ENCODE measurements around the gene PRKCA. TPM values are rescaled to one million over a fixed set of nuclear protein-coding genes. Genes with fewer than 3 reads are reported as not detected.
A peak's percentile ranks its signal among the peaks of the same experiment; 100 is the strongest.

The PRKCA gene
- total and polyA plus RNA-seq, 9 of the 15 experiments (the other 6 are each of a cell fraction or from before 2014, with no cell fraction given), result 3.2 to 33.0 (median 17.8) TPM

DNA sequence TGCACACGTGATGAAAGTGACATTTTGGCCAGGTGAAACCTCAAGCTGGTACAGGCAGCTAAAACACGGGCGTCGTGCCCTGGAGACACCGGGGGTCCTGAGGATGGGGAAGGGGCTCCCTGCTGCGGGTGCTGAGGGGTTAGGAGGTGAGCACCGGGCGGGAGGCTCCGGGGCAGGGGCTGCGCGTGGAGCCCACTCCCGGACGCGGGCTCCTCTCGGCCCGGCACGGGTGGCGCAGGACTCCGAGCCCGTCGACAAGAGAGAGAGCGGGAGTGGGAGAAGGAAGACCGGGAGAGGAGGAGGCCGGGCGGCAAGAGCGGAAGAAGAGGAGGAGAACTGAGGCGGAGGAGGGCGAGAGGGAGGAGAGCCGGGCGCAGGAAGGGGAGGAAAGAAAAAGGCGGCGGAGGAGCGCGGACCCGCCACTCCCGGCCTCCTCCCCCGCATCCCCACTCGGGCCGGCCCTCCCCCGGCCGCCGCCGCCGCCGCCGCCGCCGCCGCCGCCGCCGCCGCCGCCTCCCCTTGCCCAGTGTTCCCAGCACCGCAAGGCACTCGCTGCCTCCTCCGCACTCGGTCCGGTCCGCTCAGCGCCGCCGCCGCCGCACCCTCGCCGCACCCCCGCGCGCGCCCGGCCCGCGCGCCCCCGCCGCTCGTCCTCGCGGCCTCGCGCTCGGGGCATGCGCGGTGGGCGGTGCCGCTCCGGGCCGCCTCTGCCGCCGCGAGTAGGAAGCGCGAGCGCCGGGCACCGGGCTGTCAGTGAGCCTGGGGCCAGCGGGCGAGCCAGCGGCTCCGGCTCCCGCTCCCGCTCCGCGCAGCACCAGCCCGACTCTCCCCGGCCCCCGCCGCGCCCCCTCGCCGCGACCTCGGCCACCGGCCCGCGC, at the start of gene PRKCA (continued):
- TF ChIP-seq, protein P1, sequence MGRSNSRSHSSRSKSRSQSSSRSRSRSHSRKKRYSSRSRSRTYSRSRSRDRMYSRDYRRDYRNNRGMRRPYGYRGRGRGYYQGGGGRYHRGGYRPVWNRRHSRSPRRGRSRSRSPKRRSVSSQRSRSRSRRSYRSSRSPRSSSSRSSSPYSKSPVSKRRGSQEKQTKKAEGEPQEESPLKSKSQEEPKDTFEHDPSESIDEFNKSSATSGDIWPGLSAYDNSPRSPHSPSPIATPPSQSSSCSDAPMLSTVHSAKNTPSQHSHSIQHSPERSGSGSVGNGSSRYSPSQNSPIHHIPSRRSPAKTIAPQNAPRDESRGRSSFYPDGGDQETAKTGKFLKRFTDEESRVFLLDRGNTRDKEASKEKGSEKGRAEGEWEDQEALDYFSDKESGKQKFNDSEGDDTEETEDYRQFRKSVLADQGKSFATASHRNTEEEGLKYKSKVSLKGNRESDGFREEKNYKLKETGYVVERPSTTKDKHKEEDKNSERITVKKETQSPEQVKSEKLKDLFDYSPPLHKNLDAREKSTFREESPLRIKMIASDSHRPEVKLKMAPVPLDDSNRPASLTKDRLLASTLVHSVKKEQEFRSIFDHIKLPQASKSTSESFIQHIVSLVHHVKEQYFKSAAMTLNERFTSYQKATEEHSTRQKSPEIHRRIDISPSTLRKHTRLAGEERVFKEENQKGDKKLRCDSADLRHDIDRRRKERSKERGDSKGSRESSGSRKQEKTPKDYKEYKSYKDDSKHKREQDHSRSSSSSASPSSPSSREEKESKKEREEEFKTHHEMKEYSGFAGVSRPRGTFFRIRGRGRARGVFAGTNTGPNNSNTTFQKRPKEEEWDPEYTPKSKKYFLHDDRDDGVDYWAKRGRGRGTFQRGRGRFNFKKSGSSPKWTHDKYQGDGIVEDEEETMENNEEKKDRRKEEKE (IDR thresholded peaks at IDR 0.05; ENCODE audit: borderline replicate concordance in 1 of 2, control insufficient read depth in 1 of 2, low read depth in 2 of 2, low read length in 1 of 2), result no peak
- TF ChIP-seq HIVEP1 (CRISPR knock-in tag; IDR thresholded peaks at IDR 0.05) (no peak), ZNF124 (CRISPR knock-in tag; IDR thresholded peaks at IDR 0.05) (no peak), ZNF146 (CRISPR knock-in tag; IDR thresholded peaks at IDR 0.05; ENCODE audit: unreplicated experiment) (no peak), ZNF584 (CRISPR knock-in tag; IDR thresholded peaks at IDR 0.05; ENCODE audit: low read depth) (peak; percentile 89), ZNF384 (IDR thresholded peaks at IDR 0.05; ENCODE audit: low read depth, low read length) (no peak), ZNF644 (tag; IDR thresholded peaks at IDR 0.05; ENCODE audit: low read depth) (peak; percentile 92), XRCC3 (IDR thresholded peaks at IDR 0.05) (no peak), RFX5 (IDR thresholded peaks at IDR 0.05; ENCODE audit: low read depth, low read length) (no peak), ZKSCAN1 (IDR thresholded peaks at IDR 0.05; ENCODE audit: low read depth, low read length) (no peak), TCF7 (IDR thresholded peaks at IDR 0.05; ENCODE audit: borderline replicate concordance) (no peak), POLR2B (IDR thresholded peaks at IDR 0.05; ENCODE audit: low read depth, partially characterized antibody) (no peak), C11orf30 (IDR thresholded peaks at IDR 0.05; ENCODE audit: low read depth) (no peak), ZNF431 (CRISPR knock-in tag; IDR thresholded peaks at IDR 0.05) (no peak), RFX7 (CRISPR knock-in tag; IDR thresholded peaks at IDR 0.05) (no peak), MCM2 (IDR thresholded peaks at IDR 0.05; ENCODE audit: low read depth) (no peak), NONO (IDR thresholded peaks at IDR 0.05; ENCODE audit: low read depth in 2 of 2, low read length in 1 of 2) (peak in 1 of 2 experiments; percentile 75; a peak in 2 of 4 replicates), NR2C1 (IDR thresholded peaks at IDR 0.05) (no peak), NR2C1 (tag; IDR thresholded peaks at IDR 0.05) (no peak), KLF16 (IDR thresholded peaks at IDR 0.05) (0 out of 2 replicates have a peak, but pooled peaks have one; percentile 7), CBFA2T3 (IDR thresholded peaks at IDR 0.05) (no peak), ZFP1 (CRISPR knock-in tag; IDR thresholded peaks at IDR 0.05) (no peak), PCBP1 (IDR thresholded peaks at IDR 0.05; ENCODE audit: low read depth, low read length, poor library complexity, severe bottlenecking) (no peak), KAT2B (IDR thresholded peaks at IDR 0.05; ENCODE audit: low read depth, low read length) (no peak), SRF (CRISPR knock-in tag; IDR thresholded peaks at IDR 0.05) (no peak), SOX6 (IDR thresholded peaks at IDR 0.05) (no peak)
- TF ChIP-seq, protein P2, sequence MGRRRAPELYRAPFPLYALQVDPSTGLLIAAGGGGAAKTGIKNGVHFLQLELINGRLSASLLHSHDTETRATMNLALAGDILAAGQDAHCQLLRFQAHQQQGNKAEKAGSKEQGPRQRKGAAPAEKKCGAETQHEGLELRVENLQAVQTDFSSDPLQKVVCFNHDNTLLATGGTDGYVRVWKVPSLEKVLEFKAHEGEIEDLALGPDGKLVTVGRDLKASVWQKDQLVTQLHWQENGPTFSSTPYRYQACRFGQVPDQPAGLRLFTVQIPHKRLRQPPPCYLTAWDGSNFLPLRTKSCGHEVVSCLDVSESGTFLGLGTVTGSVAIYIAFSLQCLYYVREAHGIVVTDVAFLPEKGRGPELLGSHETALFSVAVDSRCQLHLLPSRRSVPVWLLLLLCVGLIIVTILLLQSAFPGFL (CRISPR knock-in tag; IDR thresholded peaks at IDR 0.05), result no peak

Measured in K562 (cell line).